A673 (cell line): ENCODE results near the gene GRAMD1B. TPM values are rescaled to one million over a fixed set of nuclear protein-coding genes. Genes with fewer than 3 reads are reported as not detected.

Source experiments
- BruUV-seq: library from RNA; stranded (reverse); fragments of 400-500 nt; replicated peaks from 2 replicates; lab custom pipeline; 2021; lab: Mats Ljungman, UMichigan
- CTCF ChIA-PET: fragments of 300-600 bp; sonication (Branson Sonifier 250); formaldehyde crosslinking; loops from one replicate; lab custom pipeline; 2022; ENCODE audit warnings: antibody characterized with exemption; lab: Charles Lee
- POLR2A ChIA-PET: fragments of 300-600 bp; sonication (Branson Sonifier 250); formaldehyde crosslinking; loops from one replicate; lab custom pipeline; 2022; ENCODE audit warnings: antibody characterized with exemption; ENCODE audit not compliant: low non-redundant PET; lab: Charles Lee
- DNase-seq: peaks from one replicate; pipeline ENCODE4 v3.0.0-alpha.2; 2015; ENCODE audit warnings: low spot score
- H3K27ac ChIP-seq: fragments of 200-600 bp; sonication (generic); 2 replicates; pipeline ENCODE4 v1.5.1; 2016; ENCODE audit warnings: mixed run types, low read depth, mild to moderate bottlenecking, mixed read lengths, antibody characterized with exemption, low read length; ENCODE audit not compliant: poor library complexity, severe bottlenecking
- H3K27me3 ChIP-seq: fragments of 200-600 bp; sonication (generic); replicated peaks from 2 replicates; pipeline ENCODE4 v1.6.1; 2017; ENCODE audit warnings: mixed run types, low read depth, mild to moderate bottlenecking, mixed read lengths, antibody characterized with exemption, low read length; ENCODE audit not compliant: insufficient read depth, poor library complexity
- H3K36me3 ChIP-seq: fragments of 200-600 bp; sonication (generic); 2 replicates; pipeline ENCODE4 v1.6.1; 2016; ENCODE audit warnings: mixed run types, mild to moderate bottlenecking, mixed read lengths, antibody characterized with exemption, low read length; ENCODE audit not compliant: insufficient read depth, poor library complexity, severe bottlenecking
- H3K4me1 ChIP-seq: fragments of 200-600 bp; sonication (generic); 2 replicates; pipeline ENCODE4 v1.6.1; 2017; ENCODE audit warnings: mixed run types, mild to moderate bottlenecking, mixed read lengths, antibody characterized with exemption, low read length; ENCODE audit not compliant: insufficient read depth, poor library complexity, severe bottlenecking
- H3K4me3 ChIP-seq: fragments of 200-600 bp; sonication (generic); 2 replicates; pipeline ENCODE4 v1.5.1; 2016; ENCODE audit warnings: low read depth, mixed run types, mild to moderate bottlenecking, mixed read lengths, low read length; ENCODE audit not compliant: poor library complexity, severe bottlenecking
- H3K9me3 ChIP-seq: fragments of 200-600 bp; sonication (generic); 2 replicates; pipeline ENCODE4 v1.6.1; 2016; ENCODE audit warnings: mixed run types, low read depth, mild to moderate bottlenecking, mixed read lengths, antibody characterized with exemption, low read length; ENCODE audit not compliant: poor library complexity, severe bottlenecking
- EZH2 ChIP-seq: fragments of 200-600 bp; sonication (generic); IDR thresholded peaks from 2 replicates; pipeline ENCODE4 v1.6.1; 2017; ENCODE audit warnings: borderline replicate concordance, low read depth, mild to moderate bottlenecking, mixed read lengths, antibody characterized with exemption, low read length; ENCODE audit not compliant: poor library complexity, severe bottlenecking
- intact Hi-C: fragments of 100-400 bp; cut with micrococcal nuclease; formaldehyde crosslinking; loops from one replicate; pipeline ENCODE4 v1.10.0; 2022; ENCODE audit not compliant: unreplicated experiment
- total RNA-seq: library from RNA; stranded (reverse); gene quantifications from 2 replicates; pipeline ENCODE4 v1.2.3, GENCODE V29; 2021
- TF ChIP-seq, protein P1 (sequence below): fragments of 300-800, 200-600 bp; sonication (generic); conservative IDR thresholded peaks from 2 replicates; pipeline ENCODE4 v1.5.1; 2017; ENCODE audit warnings: low read depth, mild to moderate bottlenecking, antibody characterized with exemption, low read length, moderate library complexity, mixed read lengths

The GRAMD1B gene
- total RNA-seq, 1 experiment from 2014 or later, result 13.0 TPM

DNA sequence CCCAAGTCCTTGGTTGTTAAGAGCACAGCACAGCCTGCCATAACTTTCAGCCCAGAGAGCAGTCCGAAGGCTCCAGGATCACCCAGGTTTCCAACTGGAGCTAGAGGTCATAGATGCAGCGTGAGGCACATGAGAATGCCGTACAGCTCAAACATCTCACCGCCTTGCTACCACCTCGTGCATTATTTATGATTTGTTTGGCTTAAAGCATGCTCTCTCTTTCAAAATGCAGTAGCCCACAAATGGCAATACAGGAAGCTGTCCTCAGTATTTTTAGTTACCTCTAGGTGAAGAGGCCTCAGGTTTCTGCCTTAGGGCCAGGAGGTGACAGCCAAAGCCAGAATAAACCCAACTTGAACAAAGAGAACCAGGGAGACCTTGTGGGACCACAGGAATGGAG lies 210.0 kb downstream of the GRAMD1B start:
- Histone ChIP-seq H3K4me3 (no peak overlapping the region), H3K36me3 (no peaks in the 10 kb centered on the region), H3K4me1 (no peaks in the 10 kb centered on the region), H3K27ac (no peak overlapping the region), H3K9me3 (no peaks in the 10 kb centered on the region), H3K27me3 (peaks cover 17% of the 10 kb centered on the region)
- no peak for DNase-seq
- BruUV-seq, result no TSS peak
- ChIA-PET CTCF (interaction anchor here (0.6 to 3.1 kb wide), 3 partner anchors 67 to 355 kb away, joined by 3 to 16 read pairs (median 13); partner anchors contain the start of gene OR10G6), POLR2A (no interaction called here)
- TF ChIP-seq, protein P1, sequence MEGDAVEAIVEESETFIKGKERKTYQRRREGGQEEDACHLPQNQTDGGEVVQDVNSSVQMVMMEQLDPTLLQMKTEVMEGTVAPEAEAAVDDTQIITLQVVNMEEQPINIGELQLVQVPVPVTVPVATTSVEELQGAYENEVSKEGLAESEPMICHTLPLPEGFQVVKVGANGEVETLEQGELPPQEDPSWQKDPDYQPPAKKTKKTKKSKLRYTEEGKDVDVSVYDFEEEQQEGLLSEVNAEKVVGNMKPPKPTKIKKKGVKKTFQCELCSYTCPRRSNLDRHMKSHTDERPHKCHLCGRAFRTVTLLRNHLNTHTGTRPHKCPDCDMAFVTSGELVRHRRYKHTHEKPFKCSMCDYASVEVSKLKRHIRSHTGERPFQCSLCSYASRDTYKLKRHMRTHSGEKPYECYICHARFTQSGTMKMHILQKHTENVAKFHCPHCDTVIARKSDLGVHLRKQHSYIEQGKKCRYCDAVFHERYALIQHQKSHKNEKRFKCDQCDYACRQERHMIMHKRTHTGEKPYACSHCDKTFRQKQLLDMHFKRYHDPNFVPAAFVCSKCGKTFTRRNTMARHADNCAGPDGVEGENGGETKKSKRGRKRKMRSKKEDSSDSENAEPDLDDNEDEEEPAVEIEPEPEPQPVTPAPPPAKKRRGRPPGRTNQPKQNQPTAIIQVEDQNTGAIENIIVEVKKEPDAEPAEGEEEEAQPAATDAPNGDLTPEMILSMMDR, result no peak
- no peak for TF ChIP-seq EZH2
- intact Hi-C loops, result no loop called here

DNA sequence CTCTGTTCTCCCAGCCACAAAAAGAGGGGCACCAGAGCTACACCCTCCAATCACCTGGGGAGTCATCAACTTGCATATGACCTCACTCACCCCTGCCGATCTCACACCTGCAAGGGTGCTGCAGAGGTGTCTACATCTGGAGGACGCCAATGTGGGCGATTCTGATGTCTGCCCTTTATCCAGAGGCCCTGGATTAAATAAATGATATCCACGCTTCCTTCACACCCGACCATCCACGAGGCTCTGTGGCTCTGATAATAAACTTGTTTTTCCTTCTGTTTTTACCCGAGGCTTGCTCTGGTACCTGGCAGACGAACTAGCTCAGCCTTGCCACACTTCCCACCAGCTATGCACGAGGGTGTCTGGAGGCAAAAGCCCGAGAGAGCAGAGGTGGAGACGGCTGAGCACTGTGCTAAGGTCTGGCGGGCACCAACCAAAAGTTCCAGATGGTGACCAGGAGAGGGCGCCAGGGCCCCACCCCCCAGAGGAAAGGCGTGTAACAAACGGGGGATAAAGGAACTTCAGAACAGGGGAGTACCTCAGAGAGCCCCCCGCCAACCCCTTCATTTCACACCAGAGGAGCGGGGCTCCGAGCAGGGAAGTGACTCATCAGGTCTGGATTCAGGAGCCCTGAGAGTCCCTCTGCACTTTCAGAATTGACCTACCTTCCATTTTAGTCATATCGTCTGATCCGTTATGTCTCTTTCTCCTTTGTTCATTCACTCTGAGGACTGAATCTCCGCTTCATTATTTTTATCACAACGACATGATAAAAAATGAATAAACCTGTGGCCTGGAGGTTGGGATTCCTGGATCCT lies 210.8 kb downstream of the GRAMD1B start:
- Histone ChIP-seq H3K4me1 (no peaks in the 10 kb centered on the region), H3K27ac (no peak overlapping the region), H3K27me3 (peaks cover 20% of the 10 kb centered on the region), H3K9me3 (no peaks in the 10 kb centered on the region), H3K4me3 (no peak overlapping the region), H3K36me3 (no peaks in the 10 kb centered on the region)
- POLR2A ChIA-PET, result no interaction called here
- TF ChIP-seq EZH2, result no peak
- TF ChIP-seq, protein P1, result peak; percentile 98
- intact Hi-C loops, result loop anchor here (1.0 kb wide), 1 partner anchor 66 kb away; no protein-coding TSS in a partner anchor
- CTCF ChIA-PET, result interaction anchor here (0.6 to 3.1 kb wide), 4 partner anchors 66 to 130 kb away, joined by 3 to 13 read pairs (median 5); no protein-coding TSS in a partner anchor
- peak; percentile 72 for DNase-seq
- BruUV-seq, result no TSS peak

DNA sequence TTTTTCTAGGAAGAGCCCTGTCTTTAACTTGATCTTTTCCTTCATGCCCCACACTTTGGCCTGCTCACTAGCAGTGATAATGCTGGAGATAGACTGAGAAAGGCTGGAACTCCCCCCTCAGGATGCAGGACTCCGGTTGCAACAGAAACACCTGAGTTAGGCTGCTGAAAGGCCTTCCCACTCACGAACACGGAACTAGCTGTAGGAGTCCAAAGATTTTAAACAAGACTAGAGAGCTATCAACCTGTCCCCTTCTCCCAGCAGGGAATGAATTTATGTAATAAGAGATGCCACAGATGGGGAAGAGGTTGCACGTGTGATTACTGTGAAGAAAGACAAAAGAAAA lies 211.4 kb downstream of the GRAMD1B start:
- H3K36me3 ChIP-seq, result no peaks in the 10 kb centered on the region
- no TSS peak for BruUV-seq
- POLR2A ChIA-PET, result interaction anchor here (0.5 kb wide), 1 partner anchor 144 kb away, joined by 3 read pairs; no protein-coding TSS in a partner anchor
- H3K27ac ChIP-seq, result no peak overlapping the region
- no peaks in the 10 kb centered on the region for H3K9me3 ChIP-seq
- H3K27me3 ChIP-seq, result peaks cover 25% of the 10 kb centered on the region
- TF ChIP-seq, protein P1, result no peak
- intact Hi-C loops, result loop anchor here (1.0 kb wide), 1 partner anchor 66 kb away; no protein-coding TSS in a partner anchor
- CTCF ChIA-PET, result interaction anchor here (0.6 to 1.5 kb wide), 2 partner anchors 66 to 68 kb away, joined by 3 to 7 read pairs; no protein-coding TSS in a partner anchor
- no peak for DNase-seq
- no peaks in the 10 kb centered on the region for H3K4me1 ChIP-seq
- no peak overlapping the region for H3K4me3 ChIP-seq
